Endodermal cell (in vitro differentiated cells): ENCODE data around the gene SERTAD2. TPM values are rescaled to one million over a fixed set of nuclear protein-coding genes. Genes with fewer than 3 reads are reported as not detected.

Experiments used
- DNase-seq: peaks from one replicate; pipeline ENCODE4 v3.0.0-alpha.2; 2017
- H3K27ac ChIP-seq: 2 replicates; pipeline ENCODE4 v1.5.1; 2013; ENCODE audit warnings: mild to moderate bottlenecking, low read depth, low read length, moderate library complexity
- H3K27me3 ChIP-seq: 2 replicates; pipeline ENCODE4 v1.6.1; 2013; ENCODE audit warnings: mild to moderate bottlenecking, low read length, moderate library complexity; ENCODE audit not compliant: insufficient read depth, control insufficient read depth, poor library complexity, severe bottlenecking
- H3K36me3 ChIP-seq: 2 replicates; pipeline ENCODE4 v1.7.0; 2013; ENCODE audit warnings: mild to moderate bottlenecking, low read length, moderate library complexity; ENCODE audit not compliant: control insufficient read depth, insufficient read depth
- H3K4me1 ChIP-seq: one replicate; pipeline ENCODE4 v1.7.0; 2013; ENCODE audit warnings: low read length; ENCODE audit not compliant: control insufficient read depth, insufficient read depth
- H3K4me3 ChIP-seq: 2 replicates; pipeline ENCODE4 v1.5.1; 2013; ENCODE audit warnings: mild to moderate bottlenecking, low read length, moderate library complexity
- H3K9ac ChIP-seq: 2 replicates; pipeline ENCODE4 v1.6.1; 2013; ENCODE audit warnings: mild to moderate bottlenecking, low read length, moderate library complexity; ENCODE audit not compliant: poor library complexity, severe bottlenecking; ENCODE audit errors: extremely low read depth
- H3K9me3 ChIP-seq: 2 replicates; pipeline ENCODE4 v1.6.1; 2013; ENCODE audit warnings: mild to moderate bottlenecking, low read length, moderate library complexity; ENCODE audit not compliant: control insufficient read depth
- H3K27ac Mint-ChIP-seq: 2 replicates; pipeline ENCODE4 v1.8.0; 2020; ENCODE audit warnings: mixed read lengths
- H3K27me3 Mint-ChIP-seq: 2 replicates; pipeline ENCODE4 v1.8.0; 2021; ENCODE audit warnings: mild to moderate bottlenecking, mixed read lengths; ENCODE audit not compliant: insufficient read depth
- H3K36me3 Mint-ChIP-seq: 2 replicates; pipeline ENCODE4 v1.8.0; 2020; ENCODE audit warnings: low read depth, mixed read lengths
- H3K4me1 Mint-ChIP-seq: 2 replicates; pipeline ENCODE4 v1.8.0; 2020; ENCODE audit warnings: mixed read lengths
- H3K4me3 Mint-ChIP-seq: 2 replicates; pipeline ENCODE4 v1.8.0; 2020; ENCODE audit warnings: mild to moderate bottlenecking, moderate library complexity, mixed read lengths
- H3K9me3 Mint-ChIP-seq: 2 replicates; pipeline ENCODE4 v1.8.0; 2020; ENCODE audit warnings: mild to moderate bottlenecking, mixed read lengths
- WGBS, 2 experiments: methylation state at CpG; one replicate each; pipeline versions ENCODE4 v1.1.5 to v1.1.7; 2013; ENCODE audit warnings: missing lambda C conversion rate in 2 of 2, mixed read lengths in 1 of 2; ENCODE audit not compliant: insufficient coverage in 1 of 2, insufficient read length in 1 of 2; 5-methylcytosine and 5-hydroxymethylcytosine counted together
- total RNA-seq, 2 donors: library from RNA; stranded (reverse); fragmentation: NEBNext Ultra II Directional in 1 of 2; extraction: Animal tissue kit (Norgen Biotek cat#: 25700) in 1 of 2; gene quantifications; 2 replicates in 1 of 2; 3 replicates in 1 of 2; pipeline ENCODE4 v1.2.1, GENCODE V29; 2021
- TF ChIP-seq, protein P1 (sequence below): fragments of 200-600 bp; sonication (generic); conservative IDR thresholded peaks from 2 replicates; pipeline ENCODE4 v1.5.0; 2021; ENCODE audit warnings: antibody characterized with exemption, mild to moderate bottlenecking

The SERTAD2 gene
- total RNA-seq, 2 donors from 2014 or later = 17.1 to 20.3 TPM

GRCh38 chr2:64593035-64593655 is 60.6 kb downstream of the SERTAD2 start:
- Mint-ChIP-seq H3K9me3 (no peaks in the 10 kb centered on the region), H3K36me3 (peaks cover 5% of the 10 kb centered on the region), H3K27me3 (no peaks in the 10 kb centered on the region), H3K4me1 (no peaks in the 10 kb centered on the region), H3K4me3 (no peak overlapping the region), H3K27ac (no peak overlapping the region)
- DNase-seq = no peak
- Histone ChIP-seq H3K4me3 (no peak overlapping the region), H3K36me3 (peaks cover 38% of the 10 kb centered on the region), H3K27ac (no peak overlapping the region), H3K9ac (no peak overlapping the region), H3K4me1 (no peaks in the 10 kb centered on the region), H3K9me3 (no peaks in the 10 kb centered on the region), H3K27me3 (no peaks in the 10 kb centered on the region)
- TF ChIP-seq, protein P1, sequence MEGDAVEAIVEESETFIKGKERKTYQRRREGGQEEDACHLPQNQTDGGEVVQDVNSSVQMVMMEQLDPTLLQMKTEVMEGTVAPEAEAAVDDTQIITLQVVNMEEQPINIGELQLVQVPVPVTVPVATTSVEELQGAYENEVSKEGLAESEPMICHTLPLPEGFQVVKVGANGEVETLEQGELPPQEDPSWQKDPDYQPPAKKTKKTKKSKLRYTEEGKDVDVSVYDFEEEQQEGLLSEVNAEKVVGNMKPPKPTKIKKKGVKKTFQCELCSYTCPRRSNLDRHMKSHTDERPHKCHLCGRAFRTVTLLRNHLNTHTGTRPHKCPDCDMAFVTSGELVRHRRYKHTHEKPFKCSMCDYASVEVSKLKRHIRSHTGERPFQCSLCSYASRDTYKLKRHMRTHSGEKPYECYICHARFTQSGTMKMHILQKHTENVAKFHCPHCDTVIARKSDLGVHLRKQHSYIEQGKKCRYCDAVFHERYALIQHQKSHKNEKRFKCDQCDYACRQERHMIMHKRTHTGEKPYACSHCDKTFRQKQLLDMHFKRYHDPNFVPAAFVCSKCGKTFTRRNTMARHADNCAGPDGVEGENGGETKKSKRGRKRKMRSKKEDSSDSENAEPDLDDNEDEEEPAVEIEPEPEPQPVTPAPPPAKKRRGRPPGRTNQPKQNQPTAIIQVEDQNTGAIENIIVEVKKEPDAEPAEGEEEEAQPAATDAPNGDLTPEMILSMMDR = no peak
- 97 to 100% methylated on average over 2 to 4 of the region's 4 CpGs for WGBS, 2 experiments

GRCh38 chr2:64591188-64591587 is 62.5 kb downstream of the SERTAD2 start:
- Mint-ChIP-seq H3K36me3 (peaks cover 5% of the 10 kb centered on the region), H3K4me3 (no peak overlapping the region), H3K4me1 (no peaks in the 10 kb centered on the region), H3K27ac (no peak overlapping the region), H3K27me3 (no peaks in the 10 kb centered on the region), H3K9me3 (no peaks in the 10 kb centered on the region)
- TF ChIP-seq, protein P1 = no peak
- H3K9me3 ChIP-seq = no peaks in the 10 kb centered on the region
- H3K27ac ChIP-seq = no peak overlapping the region
- no peak for DNase-seq
- H3K4me3 ChIP-seq = no peak overlapping the region
- peaks cover 39% of the 10 kb centered on the region for H3K36me3 ChIP-seq
- no peaks in the 10 kb centered on the region for H3K27me3 ChIP-seq
- H3K9ac ChIP-seq = no peak overlapping the region
- 89 to 94% methylated on average over 2 to 4 of the region's 4 CpGs for WGBS, 2 experiments
- H3K4me1 ChIP-seq = no peaks in the 10 kb centered on the region

DNA sequence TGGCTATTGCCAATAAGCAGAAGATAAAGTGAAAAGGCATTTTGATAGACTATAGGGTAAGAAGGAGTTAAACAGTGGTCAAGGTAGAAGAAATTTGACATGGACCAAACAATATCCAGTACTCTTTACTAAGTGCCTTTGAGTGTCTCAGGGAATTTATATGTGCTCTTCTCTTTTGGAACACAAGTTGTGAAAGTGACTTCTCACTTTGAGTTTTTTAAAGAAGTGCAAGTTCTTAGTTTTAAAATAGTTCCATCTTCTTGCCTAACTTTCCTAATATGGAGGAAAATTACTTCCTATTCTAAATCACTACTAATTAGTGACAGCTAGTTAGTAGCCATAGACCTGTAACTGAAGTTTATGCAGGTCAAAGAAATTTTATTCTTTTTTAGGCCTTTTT is 66.2 kb downstream of the SERTAD2 start:
- Mint-ChIP-seq H3K27me3 (no peaks in the 10 kb centered on the region), H3K4me3 (no peak overlapping the region), H3K4me1 (no peaks in the 10 kb centered on the region), H3K36me3 (peaks cover 4% of the 10 kb centered on the region), H3K9me3 (no peaks in the 10 kb centered on the region), H3K27ac (no peak overlapping the region)
- DNase-seq = no peak
- H3K9me3 ChIP-seq = no peaks in the 10 kb centered on the region
- no peaks in the 10 kb centered on the region for H3K27me3 ChIP-seq
- no peak overlapping the region for H3K4me3 ChIP-seq
- H3K9ac ChIP-seq = no peak overlapping the region
- H3K4me1 ChIP-seq = no peaks in the 10 kb centered on the region
- H3K36me3 ChIP-seq = peaks cover 31% of the 10 kb centered on the region
- TF ChIP-seq, protein P1 = no peak
- no peak overlapping the region for H3K27ac ChIP-seq
